LHCN-M2 (cell line): ENCODE measurements around the gene ETV6. TPM values are rescaled to one million over a fixed set of nuclear protein-coding genes. Genes with fewer than 3 reads are reported as not detected.
A peak's percentile ranks its signal among the peaks of the same experiment; 100 is the strongest.

ENCODE experiments used
- DNase-seq: peaks from one replicate; pipeline ENCODE4 v3.0.0-alpha.2; 2012; ENCODE audit warnings: low read depth
- total RNA-seq: library from RNA; depleted of rRNA; stranded (reverse); fragments of >200 nt; gene quantifications from 2 replicates; pipeline ENCODE4 v1.2.3, GENCODE V29; 2014

Gene ETV6
- total RNA-seq, 1 experiment from 2014 or later: 5.3 TPM

- no peak for DNase-seq
Measured at GRCh38 chr12:11739980-11740577, 90.6 kb downstream of the ETV6 start.

- no peak for DNase-seq
Measured at GRCh38 chr12:11741434-11742092, 92.1 kb downstream of the ETV6 start.

DNA sequence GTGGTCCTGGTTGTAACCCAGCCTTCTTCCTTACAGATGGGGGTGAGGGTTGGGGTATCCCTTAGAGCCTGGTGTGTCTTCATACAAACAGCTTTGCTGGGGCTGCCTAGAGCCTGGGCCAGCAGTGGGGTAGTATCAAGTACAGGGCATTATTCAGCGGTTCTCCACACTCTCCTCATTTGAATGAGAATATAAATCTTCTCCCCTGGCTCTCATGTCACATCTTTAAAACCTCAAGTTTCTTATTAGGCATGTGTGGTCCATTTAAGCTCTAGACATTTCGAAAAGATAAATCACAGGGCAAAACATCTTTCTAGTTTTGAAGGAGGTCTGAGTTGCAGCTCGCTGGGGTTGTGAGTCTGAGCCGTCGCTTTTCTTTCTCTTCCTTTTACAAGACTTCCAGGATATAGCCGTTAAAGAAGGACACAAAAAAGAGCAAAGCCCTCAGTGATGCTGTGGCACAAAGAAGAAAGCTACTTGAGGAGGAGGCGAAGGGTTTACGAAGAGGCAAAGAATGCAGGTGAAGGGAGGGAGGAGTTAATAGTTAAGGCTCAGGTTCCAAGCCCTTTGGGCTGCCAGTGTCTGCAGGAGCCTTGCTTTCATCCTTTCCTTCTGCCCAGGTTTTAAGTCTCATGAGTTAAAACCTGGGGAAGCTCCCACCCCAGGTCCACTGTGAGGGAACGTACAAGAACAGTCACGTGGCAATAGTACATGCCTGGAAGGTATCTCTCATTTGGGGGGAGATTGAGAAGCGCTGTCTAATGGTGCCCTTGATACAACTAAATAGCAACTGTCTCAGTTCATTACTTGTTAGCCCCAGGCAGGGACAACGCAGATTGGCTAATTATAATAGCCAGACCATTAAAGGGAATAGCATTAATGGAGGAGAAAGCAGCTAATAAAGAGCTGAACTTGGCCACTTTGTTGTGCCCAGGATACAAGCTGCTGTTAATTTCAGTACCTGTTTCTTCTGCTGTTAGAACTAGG, 94.2 kb downstream of the ETV6 start:
- no peak for DNase-seq

DNA sequence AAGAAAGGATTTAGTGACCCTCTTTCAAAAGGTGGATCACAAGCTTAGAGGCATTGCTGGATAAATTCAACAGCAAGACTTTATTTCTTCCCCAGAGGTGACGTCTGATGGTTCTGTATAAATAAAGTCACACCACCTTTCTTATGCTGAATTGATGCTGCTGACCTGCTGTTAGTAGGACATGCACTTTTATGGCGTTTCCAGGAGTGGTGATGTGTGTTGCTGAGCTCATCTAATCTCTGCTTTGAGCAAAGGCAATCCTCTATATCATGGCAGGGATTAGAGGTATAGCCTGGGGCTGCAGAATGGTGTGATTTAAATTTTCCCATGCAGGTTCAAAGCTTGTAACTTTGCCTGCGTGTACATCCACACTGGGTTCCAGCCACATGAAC, 94.9 kb downstream of the ETV6 start:
- DNase-seq: no peak

DNA sequence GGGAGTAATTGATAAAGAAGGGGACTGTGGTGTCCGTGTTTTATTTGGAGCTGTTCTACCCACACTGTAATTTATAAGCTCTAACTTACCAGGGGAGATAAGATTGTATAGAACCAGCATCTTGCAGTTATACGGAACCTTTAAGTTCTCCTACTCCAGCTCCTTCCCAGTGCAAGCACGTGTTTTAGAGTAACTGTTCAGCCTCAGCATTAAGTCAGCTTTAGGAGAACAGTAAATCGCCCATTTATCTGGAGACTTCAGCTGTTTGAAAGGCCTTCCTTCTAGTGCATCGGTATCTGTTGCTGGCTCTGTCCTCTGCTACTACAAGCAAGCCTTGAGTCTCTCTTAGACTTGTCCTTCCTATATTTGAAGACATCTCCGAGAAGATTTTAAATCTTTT, 95.6 kb downstream of the ETV6 start:
- DNase-seq: no peak

GRCh38 chr12:11746024-11746771, 96.7 kb downstream of the ETV6 start:
- DNase-seq: peak; percentile 48

DNA sequence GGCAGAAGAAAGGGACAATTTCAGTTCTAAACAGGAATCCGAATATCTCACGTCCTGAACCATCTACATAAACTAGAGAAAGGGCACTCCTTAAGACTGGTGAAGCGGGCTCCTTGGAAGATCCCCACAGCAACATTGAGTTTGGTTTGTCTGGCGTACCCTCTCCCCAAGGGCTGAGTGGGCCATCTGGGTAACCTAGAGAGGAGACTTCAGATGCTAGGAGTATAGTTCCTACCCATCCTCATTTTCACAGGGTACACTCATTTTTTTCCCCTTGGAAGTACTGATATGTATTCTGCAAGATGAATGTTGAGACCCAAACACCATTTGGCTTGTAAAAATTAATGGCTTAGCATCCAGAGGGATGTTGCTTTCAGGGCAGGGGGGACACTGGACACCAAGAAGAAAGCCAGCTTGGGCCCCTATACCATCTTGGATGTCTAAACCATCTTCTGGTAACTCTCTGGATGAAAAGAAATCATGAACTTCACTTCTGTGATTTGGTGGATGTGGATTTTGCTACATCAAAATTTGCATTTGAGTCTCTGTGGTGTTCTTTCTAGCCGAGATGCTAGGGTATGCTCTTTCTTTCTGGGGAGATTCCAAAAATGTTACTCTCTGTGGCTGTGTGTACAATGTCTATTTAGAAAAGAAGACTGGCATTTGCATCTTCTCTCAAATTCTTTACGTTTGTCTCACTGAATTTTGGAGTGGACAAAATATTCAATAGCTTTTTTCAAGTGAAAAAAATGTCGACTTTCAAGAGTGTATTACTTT, 97.7 kb downstream of the ETV6 start:
- DNase-seq: no peak

DNA sequence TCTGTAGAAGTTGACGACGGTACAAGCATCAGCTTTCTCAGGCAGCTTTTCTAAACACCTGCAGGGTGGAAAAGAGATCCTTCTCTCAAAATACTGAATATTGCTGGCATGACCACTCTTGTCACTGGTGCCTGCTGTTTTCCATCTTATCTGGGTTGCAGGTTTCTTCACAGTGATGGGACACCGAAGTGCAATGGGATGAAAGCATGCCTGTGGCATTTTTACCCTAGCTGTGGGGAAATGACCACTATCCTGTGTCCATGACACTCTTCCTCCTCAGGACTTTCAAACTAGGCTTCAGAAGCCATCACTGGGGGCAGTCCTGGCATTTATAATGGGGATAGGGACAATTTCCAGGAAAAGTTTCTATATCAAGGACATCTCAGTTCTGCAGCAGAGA, 98.5 kb downstream of the ETV6 start:
- no peak for DNase-seq

DNA sequence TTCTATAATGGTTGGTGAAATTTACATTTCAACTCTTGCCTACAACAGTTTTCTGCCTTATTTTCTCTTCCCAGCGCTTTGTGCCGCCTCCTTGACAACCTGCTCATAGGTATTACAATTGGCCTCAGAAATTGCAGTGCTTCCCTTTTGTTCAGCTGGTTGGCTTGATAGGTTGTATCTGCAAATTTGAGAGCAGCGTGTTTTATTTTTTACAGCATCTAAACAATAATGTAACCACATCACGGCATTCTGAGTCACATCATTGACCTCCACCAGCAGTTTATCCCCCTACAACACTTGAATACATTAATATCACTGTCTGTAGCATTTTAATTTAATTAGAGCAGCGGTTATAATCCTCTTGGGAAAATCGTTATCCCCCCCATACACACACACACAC, 99.4 kb downstream of the ETV6 start:
- no peak for DNase-seq

- no peak for DNase-seq
Measured at GRCh38 chr12:11749943-11750690, 100.6 kb downstream of the ETV6 start.

DNA sequence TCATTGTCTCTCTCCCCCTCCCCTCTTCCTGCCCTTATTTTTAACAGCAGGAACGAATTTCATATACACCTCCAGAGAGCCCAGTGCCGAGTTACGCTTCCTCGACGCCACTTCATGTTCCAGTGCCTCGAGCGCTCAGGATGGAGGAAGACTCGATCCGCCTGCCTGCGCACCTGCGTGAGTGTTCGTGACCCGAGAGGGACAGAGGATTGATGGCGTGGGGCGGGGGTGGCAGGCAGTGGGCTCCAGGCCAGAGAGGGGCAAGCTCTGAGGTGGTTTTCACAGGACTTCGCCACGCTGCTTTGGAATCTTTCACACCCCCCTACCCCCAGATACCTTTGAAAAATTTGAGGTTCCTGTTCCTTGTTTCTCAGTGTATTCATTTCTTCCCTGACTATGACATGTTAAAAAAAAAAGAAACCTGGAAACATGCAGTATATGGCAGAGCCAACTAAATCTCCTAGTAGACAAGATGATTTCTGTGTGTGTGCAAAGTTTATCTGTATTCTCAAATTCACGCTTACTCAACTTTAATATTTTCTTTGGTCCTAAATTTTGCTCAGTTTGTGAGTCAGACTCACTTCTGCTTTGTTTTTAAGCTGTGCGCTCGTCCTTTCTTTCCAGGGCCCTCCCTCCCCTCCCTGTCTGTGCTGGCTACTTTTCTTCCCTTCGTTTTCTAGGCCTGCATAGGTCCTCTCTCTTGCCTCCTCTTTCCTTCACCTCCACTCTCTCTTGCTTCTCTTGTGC, 103.1 kb downstream of the ETV6 start:
- no peak for DNase-seq

GRCh38 chr12:11753150-11753499, 103.7 kb downstream of the ETV6 start:
- no peak for DNase-seq

- no peak for DNase-seq
Measured at GRCh38 chr12:11753826-11754225, 104.4 kb downstream of the ETV6 start.

- DNase-seq: no peak
Measured at GRCh38 chr12:11754256-11754655, 104.8 kb downstream of the ETV6 start.

DNA sequence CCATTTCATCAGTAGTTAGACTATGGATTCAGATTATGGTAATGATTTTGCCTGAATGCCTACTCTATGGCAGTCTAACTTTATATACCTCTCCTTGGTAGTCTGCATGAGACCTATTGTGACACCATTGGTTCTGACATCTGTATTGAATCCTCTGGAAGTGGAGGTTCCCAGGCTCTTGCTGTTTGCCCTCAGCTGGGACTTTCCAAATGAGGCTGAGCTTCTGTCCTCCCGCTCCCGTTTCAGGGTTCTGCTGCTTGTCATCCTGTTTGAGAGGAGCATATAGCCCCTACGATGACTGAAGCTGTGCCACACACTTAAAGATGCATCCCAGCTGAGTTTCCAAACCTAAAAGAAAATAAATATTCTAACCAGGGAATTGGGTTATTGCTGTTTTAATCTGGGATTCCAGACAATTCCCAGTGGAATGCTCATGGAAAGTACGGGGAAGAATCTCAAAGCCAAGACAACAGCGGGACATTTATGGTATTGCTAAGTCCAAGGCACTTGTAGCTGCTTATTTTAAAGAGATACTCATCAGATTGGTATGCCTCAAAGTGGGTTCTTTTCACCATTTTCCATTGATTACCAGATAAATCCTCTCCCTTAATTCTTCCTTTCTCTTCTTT, 105.9 kb downstream of the ETV6 start:
- no peak for DNase-seq

- DNase-seq: no peak
Measured at GRCh38 chr12:11756022-11756421, 106.5 kb downstream of the ETV6 start.

DNA sequence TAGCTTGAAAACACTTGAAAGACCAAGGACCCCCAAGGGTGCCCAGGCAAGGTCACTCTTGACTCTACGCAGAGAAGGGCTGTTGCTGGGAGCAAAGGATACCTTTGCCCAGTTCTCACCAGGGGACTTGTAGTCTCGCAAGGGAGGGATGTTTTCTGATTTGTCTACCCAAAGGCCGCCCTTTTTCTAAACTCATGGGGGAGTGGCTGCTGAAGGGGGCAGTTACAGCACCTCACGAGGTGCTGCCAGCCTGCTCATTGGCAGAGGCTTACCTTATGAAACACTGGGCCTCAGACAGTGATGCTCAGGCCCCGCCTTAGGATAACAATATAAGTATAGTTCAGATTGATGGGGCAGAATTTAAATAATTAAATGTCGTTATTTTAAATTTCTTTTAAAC, 107.0 kb downstream of the ETV6 start:
- no peak for DNase-seq

DNA sequence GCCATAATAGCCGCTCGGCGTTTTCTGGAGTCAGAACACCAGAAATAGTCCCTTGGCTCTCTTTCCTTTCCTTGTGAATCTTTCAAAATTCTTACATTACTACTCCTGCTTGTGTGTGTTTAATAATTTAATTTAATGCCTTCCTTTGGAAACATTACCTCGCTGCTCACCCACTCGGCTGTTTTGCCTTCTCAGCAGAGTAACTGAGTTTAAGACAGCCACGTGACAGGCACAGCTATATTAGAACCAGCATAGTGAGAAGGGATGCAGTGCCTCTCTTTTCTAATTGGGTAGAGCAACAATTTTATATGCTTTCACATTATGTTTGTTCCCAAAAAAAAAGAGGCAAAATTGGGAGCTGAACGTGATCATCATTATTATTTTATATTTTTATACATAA, 107.6 kb downstream of the ETV6 start:
- no peak for DNase-seq

DNA sequence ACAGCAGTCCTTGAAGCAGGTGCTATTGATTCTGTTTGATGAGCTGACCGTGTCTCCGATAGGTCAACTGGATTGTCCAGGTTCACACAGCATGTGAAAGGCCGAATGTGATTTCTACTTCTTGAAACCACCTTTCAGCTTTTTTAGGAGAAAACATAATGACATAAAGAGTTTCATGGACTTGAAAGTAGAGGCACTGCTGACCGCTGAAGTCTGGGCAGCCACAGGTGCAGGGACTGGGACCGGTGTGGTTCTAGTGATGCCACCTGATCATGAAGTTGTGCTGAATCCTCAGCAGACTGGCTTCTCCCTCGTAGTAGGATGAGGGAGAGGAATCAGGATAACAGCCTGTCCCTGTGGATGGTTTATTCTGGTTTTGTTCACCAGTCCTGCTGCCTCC, 108.1 kb downstream of the ETV6 start:
- DNase-seq: no peak
